OCI-LY3 (cell line): ENCODE measurements around the gene NOS2.
A peak's percentile ranks its signal among the peaks of the same experiment; 100 is the strongest.
"Not testable (repeated sequence)": the region's sequence is repeated elsewhere in the genome, so short reads cannot be mapped to it uniquely, and the experiment has no call there.

ENCODE experiments used
- H2AFZ ChIP-seq: fragments of 200-600, 300-600 bp; shearing (Covaris generic); 2 replicates; pipeline ENCODE4 v1.6.0; 2014; ENCODE audit warnings: antibody characterized with exemption, low read depth, low read length
- H3K27ac ChIP-seq: fragments of 200-600, 300-600 bp; sonication (generic); 2 replicates; pipeline ENCODE4 v1.5.1; 2014; ENCODE audit warnings: mild to moderate bottlenecking, low read length, moderate library complexity, mixed read lengths
- H3K27me3 ChIP-seq: fragments of 200-600, 300-600 bp; sonication (generic); 2 replicates; pipeline ENCODE4 v1.6.1; 2014; ENCODE audit warnings: low read depth, low read length, mixed read lengths
- H3K36me3 ChIP-seq: fragments of 200-600, 300-600 bp; sonication (generic); replicated peaks from 2 replicates; pipeline ENCODE3; 2014; ENCODE audit warnings: low read depth, low read length, mixed read lengths
- H3K4me1 ChIP-seq: fragments of 300-600, 200-600 bp; sonication (generic); 2 replicates; pipeline ENCODE4 v1.6.1; 2014; ENCODE audit warnings: low read length, mixed read lengths
- H3K4me2 ChIP-seq: fragments of 200-600, 300-600 bp; sonication (generic); 2 replicates; pipeline ENCODE4 v1.6.1; 2014; ENCODE audit warnings: low read length, mixed read lengths
- H3K4me3 ChIP-seq: fragments of 300-600, 200-600 bp; sonication (generic); 2 replicates; pipeline ENCODE4 v1.5.1; 2014; ENCODE audit warnings: antibody characterized with exemption, mild to moderate bottlenecking, low read length, moderate library complexity
- H3K79me2 ChIP-seq: fragments of 300-600, 200-600 bp; shearing (Covaris generic); 2 replicates; pipeline ENCODE4 v1.6.1; 2014; ENCODE audit warnings: mild to moderate bottlenecking, low read length, mixed read lengths
- H3K9ac ChIP-seq: fragments of 300-600, 200-600 bp; shearing (Covaris generic); 2 replicates; pipeline ENCODE4 v1.6.0; 2014; ENCODE audit warnings: mild to moderate bottlenecking, low read length, moderate library complexity
- H3K9me3 ChIP-seq: fragments of 200-600, 300-600 bp; shearing (Covaris generic); 2 replicates; pipeline ENCODE4 v1.6.1; 2014; ENCODE audit warnings: low read length, mixed read lengths; ENCODE audit not compliant: insufficient read depth
- H4K20me1 ChIP-seq: fragments of 200-600, 300-600 bp; sonication (generic); 2 replicates; pipeline ENCODE4 v1.6.1; 2016; ENCODE audit warnings: low read length, mixed read lengths; ENCODE audit not compliant: insufficient read depth
- CTCF ChIP-seq: fragments of 200-600, 300-600 bp; sonication (generic); IDR thresholded peaks from 2 replicates; pipeline ENCODE4 v1.5.1; 2014; ENCODE audit warnings: antibody characterized with exemption, low read length, low read depth
- EZH2phosphoT487 ChIP-seq: fragments of 200-600 bp; shearing (Covaris generic); IDR thresholded peaks from 2 replicates; pipeline ENCODE4 v1.6.1; 2018; ENCODE audit warnings: antibody characterized with exemption, mixed run types, low read depth

NOS2 gene

GRCh38 chr17:27759528-27759927, 40.8 kb downstream of the NOS2 start:
- no peaks in the 10 kb centered on the region for H3K36me3 ChIP-seq
- no peak overlapping the region for H3K27ac ChIP-seq
- H3K4me1 ChIP-seq, result no peaks in the 10 kb centered on the region
- no peak overlapping the region for H2AFZ ChIP-seq
- H3K79me2 ChIP-seq, result no peaks in the 10 kb centered on the region
- H3K4me2 ChIP-seq, result no peak overlapping the region
- TF ChIP-seq CTCF (no peak), EZH2phosphoT487 (no peak)
- no peaks in the 10 kb centered on the region for H3K9me3 ChIP-seq
- H3K9ac ChIP-seq, result no peak overlapping the region
- no peaks in the 10 kb centered on the region for H3K27me3 ChIP-seq
- H3K4me3 ChIP-seq, result no peak overlapping the region
- H4K20me1 ChIP-seq, result no peaks in the 10 kb centered on the region

- Histone ChIP-seq H3K4me3 (no peak overlapping the region), H3K27me3 (no peaks in the 10 kb centered on the region), H3K4me1 (no peaks in the 10 kb centered on the region), H3K27ac (no peak overlapping the region), H3K79me2 (no peaks in the 10 kb centered on the region), H3K4me2 (no peak overlapping the region), H3K9me3 (no peaks in the 10 kb centered on the region), H3K36me3 (no peaks in the 10 kb centered on the region), H4K20me1 (no peaks in the 10 kb centered on the region), H3K9ac (no peak overlapping the region), H2AFZ (no peak overlapping the region)
- TF ChIP-seq EZH2phosphoT487 (no peak), CTCF (peak; percentile 79)
These were observed 43.6 kb downstream of the NOS2 start for GRCh38 chr17:27756467-27757371.

- H3K4me1 ChIP-seq, result no peaks in the 10 kb centered on the region
- no peak for TF ChIP-seq EZH2phosphoT487
- no peak overlapping the region for H3K27ac ChIP-seq
These were observed 44.4 kb downstream of the NOS2 start for GRCh38 chr17:27755706-27756466.

DNA sequence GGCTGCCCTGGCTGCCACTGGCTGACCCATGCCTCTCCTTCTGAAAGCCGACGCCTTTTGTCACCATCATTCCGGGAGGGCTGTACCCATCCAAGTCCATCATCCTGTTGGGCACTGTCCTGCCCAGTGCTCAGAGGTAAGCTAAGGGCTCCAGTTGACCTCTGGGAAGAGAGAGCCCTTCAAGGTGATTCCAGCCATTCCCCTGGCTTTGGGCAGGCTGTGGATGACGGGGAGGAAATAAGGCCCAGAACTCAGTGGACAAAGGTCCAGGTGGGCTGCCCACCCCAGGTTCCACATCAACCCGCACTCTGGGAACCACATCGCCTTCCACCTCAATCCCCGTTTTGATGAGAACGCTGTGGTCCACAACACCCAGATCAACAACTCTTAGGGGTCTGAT, 45.8 kb downstream of the NOS2 start:
- H3K4me1 ChIP-seq, result no peaks in the 10 kb centered on the region
- no peaks in the 10 kb centered on the region for H3K79me2 ChIP-seq
- H3K9ac ChIP-seq, result no peak overlapping the region
- TF ChIP-seq CTCF (no peak), EZH2phosphoT487 (no peak)
- H4K20me1 ChIP-seq, result no peaks in the 10 kb centered on the region
- H3K27ac ChIP-seq, result no peak overlapping the region
- H3K9me3 ChIP-seq, result no peaks in the 10 kb centered on the region
- no peak overlapping the region for H2AFZ ChIP-seq
- no peaks in the 10 kb centered on the region for H3K36me3 ChIP-seq
- H3K4me2 ChIP-seq, result no peak overlapping the region
- no peak overlapping the region for H3K4me3 ChIP-seq
- no peaks in the 10 kb centered on the region for H3K27me3 ChIP-seq

More at GRCh38 chr17:27755706-27756466, 44.4 kb downstream of the NOS2 start:
- Histone ChIP-seq H3K4me3 (no peak overlapping the region), H3K27me3 (no peaks in the 10 kb centered on the region), H3K79me2 (no peaks in the 10 kb centered on the region), H3K9ac (no peak overlapping the region), H3K4me2 (no peak overlapping the region), H4K20me1 (no peaks in the 10 kb centered on the region), H3K9me3 (no peaks in the 10 kb centered on the region), H2AFZ (no peak overlapping the region), H3K36me3 (no peaks in the 10 kb centered on the region)

DNA sequence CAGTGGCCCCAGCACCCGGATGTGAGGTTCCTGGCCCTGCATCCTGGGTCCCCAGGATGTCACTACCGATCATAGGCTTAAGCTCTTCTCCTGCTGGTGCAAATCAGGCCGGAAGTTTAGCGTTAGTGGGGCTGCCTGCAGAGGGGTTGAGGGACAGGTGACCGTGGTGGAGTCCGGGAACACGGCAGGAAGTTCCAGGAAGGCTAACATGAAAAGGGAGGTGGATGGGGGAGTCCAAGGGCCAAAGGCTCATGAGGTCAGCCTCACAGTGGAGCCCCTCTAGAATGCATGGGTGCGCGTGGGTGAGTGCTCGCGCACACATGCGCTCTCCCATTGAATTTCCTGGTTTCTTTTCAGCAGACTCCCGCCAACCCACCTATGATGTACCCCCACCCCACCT, 46.6 kb downstream of the NOS2 start:
- not testable (repeated sequence) for H3K79me2 ChIP-seq, H3K9ac ChIP-seq, H3K36me3 ChIP-seq, H3K4me2 ChIP-seq, H3K4me1 ChIP-seq, H3K27ac ChIP-seq, H2AFZ ChIP-seq, H3K9me3 ChIP-seq, H4K20me1 ChIP-seq, H3K4me3 ChIP-seq, H3K27me3 ChIP-seq
